H1 (cell line): Measurements from ENCODE around the gene PCED1B. TPM values are rescaled to one million over a fixed set of nuclear protein-coding genes. Genes with fewer than 3 reads are reported as not detected.

Experiments used
- CTCF ChIA-PET: fragments of 300-600 bp; sonication (Branson Sonifier 250); formaldehyde crosslinking; loops from one replicate; lab custom pipeline; 2021; ENCODE audit not compliant: partially characterized antibody; lab: Charles Lee
- POLR2A ChIA-PET: fragments of 300-600 bp; sonication (Branson Sonifier 250); formaldehyde crosslinking; loops from one replicate; lab custom pipeline; 2021; ENCODE audit warnings: inconsistent platforms; ENCODE audit not compliant: partially characterized antibody; lab: Charles Lee
- DNase-seq, 2 experiments: peaks; one replicate each; pipeline versions ENCODE4 v3.0.0 to v3.0.0-alpha.2; 2010 to 2022; ENCODE audit warnings: low spot score in 2 of 2, low read depth in 1 of 2, mixed read lengths in 1 of 2
- FAIRE-seq: peaks from 2 replicates; lab custom pipeline; 2011; peaks lifted over from hg19 to GRCh38; lab: Jason Lieb, UNC
- H2AFZ ChIP-seq: 2 replicates; pipeline ENCODE4 v1.8.1; 2012; ENCODE audit warnings: low read length, inconsistent platforms
- H2AK5ac ChIP-seq: 2 replicates; pipeline ENCODE4 v1.6.1; 2013; ENCODE audit warnings: low read depth, low read length
- H2BK120ac ChIP-seq: replicated peaks from 2 replicates; pipeline ENCODE3; 2013; ENCODE audit warnings: low read depth, low read length, inconsistent platforms
- H2BK12ac ChIP-seq: 2 replicates; pipeline ENCODE4 v1.6.1; 2013; ENCODE audit warnings: low read depth, low read length
- H2BK15ac ChIP-seq: 2 replicates; pipeline ENCODE4 v1.6.1; 2013; ENCODE audit warnings: low read length
- H2BK20ac ChIP-seq: 2 replicates; pipeline ENCODE4 v1.6.1; 2013; ENCODE audit warnings: low read length
- H2BK5ac ChIP-seq: 2 replicates; pipeline ENCODE4 v1.6.1; 2013; ENCODE audit warnings: low read depth, low read length
- H3K14ac ChIP-seq: 2 replicates; pipeline ENCODE4 v1.6.1; 2013; ENCODE audit warnings: inconsistent platforms; ENCODE audit not compliant: insufficient read length
- H3K18ac ChIP-seq: 2 replicates; pipeline ENCODE4 v1.6.1; 2013; ENCODE audit warnings: low read length; ENCODE audit errors: extremely low read depth
- H3K23ac ChIP-seq: 2 replicates; pipeline ENCODE4 v1.6.1; 2013; ENCODE audit warnings: inconsistent platforms; ENCODE audit not compliant: insufficient read length
- H3K23me2 ChIP-seq: 2 replicates; pipeline ENCODE4 v1.6.1; 2013; ENCODE audit warnings: low read depth, low read length
- H3K27ac ChIP-seq: 2 replicates; pipeline ENCODE4 v1.6.1; 2011; ENCODE audit warnings: low read depth, low read length, inconsistent platforms
- H3K27me3 ChIP-seq, 4 experiments: replicated peaks in 1 of 4; 1 replicate in 1 of 4; 2 replicates in 3 of 4; pipeline versions ENCODE4 v1.6.1 to v1.8.1; 2011 to 2013; ENCODE audit warnings: low read length in 3 of 4, mild to moderate bottlenecking in 3 of 4, inconsistent platforms in 2 of 4, mixed read lengths in 2 of 4, moderate library complexity in 1 of 4; ENCODE audit not compliant: control insufficient read depth in 3 of 4, insufficient read depth in 3 of 4; ENCODE audit errors: extremely low read depth in 1 of 4
- H3K36me3 ChIP-seq, 4 experiments: 2 replicates each; pipeline versions ENCODE4 v1.6.1 to v1.8.1; 2011 to 2013; ENCODE audit warnings: mild to moderate bottlenecking in 4 of 4, low read length in 3 of 4, moderate library complexity in 2 of 4, control low read depth in 1 of 4, inconsistent platforms in 1 of 4; ENCODE audit not compliant: insufficient read depth in 4 of 4, control insufficient read depth in 2 of 4
- H3K4ac ChIP-seq: replicated peaks from 2 replicates; pipeline ENCODE3; 2013; ENCODE audit warnings: low read length, low read depth, mixed read lengths, inconsistent platforms; ENCODE audit not compliant: insufficient read length
- H3K4me1 ChIP-seq, 4 experiments: replicated peaks in 1 of 4; 1 replicate in 1 of 4; 2 replicates in 3 of 4; pipeline versions ENCODE4 v1.6.1 to v1.8.1; 2011 to 2013; ENCODE audit warnings: low read length in 3 of 4, inconsistent platforms in 2 of 4, mixed read lengths in 1 of 4; ENCODE audit not compliant: insufficient read depth in 4 of 4, control insufficient read depth in 3 of 4
- H3K4me2 ChIP-seq, 2 experiments: 2 replicates each; pipeline versions ENCODE4 v1.6.1 to v1.8.1; 2011 to 2013; ENCODE audit warnings: low read depth in 2 of 2, low read length in 2 of 2, control low read depth in 1 of 2, inconsistent platforms in 1 of 2, mild to moderate bottlenecking in 1 of 2; ENCODE audit not compliant: insufficient read depth in 1 of 2
- H3K4me3 ChIP-seq, 4 experiments: fragments of 200-600, 300-600 bp in 1 of 4; sonication (generic), shearing (Covaris generic), sonication (Bioruptor Twin) in 1 of 4; 2 replicates each; pipeline versions ENCODE4 v1.5.1 to v1.8.1; 2011 to 2016; ENCODE audit warnings: low read length in 4 of 4, low read depth in 3 of 4, control low read depth in 2 of 4, inconsistent platforms in 2 of 4, mild to moderate bottlenecking in 2 of 4, mixed read lengths in 1 of 4, moderate library complexity in 1 of 4; ENCODE audit not compliant: insufficient read depth in 2 of 4; ENCODE audit errors: extremely low read depth in 1 of 4
- H3K56ac ChIP-seq: replicated peaks from 2 replicates; pipeline ENCODE3; 2013; ENCODE audit warnings: low read depth, mild to moderate bottlenecking, mixed read lengths, low read length, inconsistent platforms; ENCODE audit not compliant: insufficient read length
- H3K79me1 ChIP-seq: 2 replicates; pipeline ENCODE4 v1.6.1; 2013; ENCODE audit warnings: low read depth, low read length, control low read depth
- H3K79me2 ChIP-seq, 2 experiments: 2 replicates each; pipeline versions ENCODE4 v1.6.1 to v1.8.1; 2012 to 2013; ENCODE audit warnings: low read length in 2 of 2, mild to moderate bottlenecking in 2 of 2, inconsistent platforms in 1 of 2; ENCODE audit not compliant: insufficient read depth in 2 of 2, control insufficient read depth in 1 of 2
- H3K9ac ChIP-seq, 4 experiments: replicated peaks in 1 of 4; 1 replicate in 1 of 4; 2 replicates in 3 of 4; pipeline versions ENCODE4 v1.6.1 to v1.8.1; 2011 to 2013; ENCODE audit warnings: low read depth in 3 of 4, low read length in 3 of 4, control low read depth in 2 of 4, mild to moderate bottlenecking in 2 of 4, moderate library complexity in 2 of 4, inconsistent platforms in 1 of 4; ENCODE audit errors: extremely low read depth in 1 of 4
- H3K9me3 ChIP-seq, 2 experiments: 2 replicates each; pipeline versions ENCODE4 v1.6.1 to v1.8.1; 2012 to 2013; ENCODE audit warnings: mild to moderate bottlenecking in 2 of 2, moderate library complexity in 2 of 2, control low read depth in 1 of 2, inconsistent platforms in 1 of 2, low read depth in 1 of 2, low read length in 1 of 2, mixed read lengths in 1 of 2; ENCODE audit not compliant: insufficient read depth in 2 of 2
- H4K20me1 ChIP-seq, 2 experiments: replicated peaks in 1 of 2; 2 replicates each; pipeline versions ENCODE3 to v1.8.1; 2011 to 2013; ENCODE audit warnings: inconsistent platforms in 2 of 2, low read length in 2 of 2, mild to moderate bottlenecking in 1 of 2; ENCODE audit not compliant: insufficient read depth in 2 of 2, control insufficient read depth in 1 of 2
- H4K5ac ChIP-seq: 2 replicates; pipeline ENCODE4 v1.6.1; 2013; ENCODE audit warnings: low read length, low read depth, mixed read lengths, inconsistent platforms; ENCODE audit not compliant: insufficient read length
- H4K8ac ChIP-seq: 2 replicates; pipeline ENCODE4 v1.8.0; 2013; ENCODE audit warnings: mild to moderate bottlenecking, moderate library complexity, low read length, inconsistent platforms; ENCODE audit not compliant: insufficient read depth; ENCODE audit errors: extremely low read depth
- H4K91ac ChIP-seq: replicated peaks from 2 replicates; pipeline ENCODE3; 2013; ENCODE audit warnings: low read length, mixed read lengths, inconsistent platforms; ENCODE audit not compliant: insufficient read length
- JUN ChIP-seq: IDR thresholded peaks from 2 replicates; pipeline ENCODE4 v1.6.1; 2011; ENCODE audit warnings: low read depth, mild to moderate bottlenecking, improper control_type of control experiment, low read length
- KDM1A ChIP-seq: fragments of 200-600, 300-600 bp; sonication (generic); IDR thresholded peaks from 2 replicates; pipeline ENCODE4 v1.7.1; 2016; ENCODE audit warnings: mild to moderate bottlenecking, low read length, borderline replicate concordance
- MAFK ChIP-seq: IDR thresholded peaks from 2 replicates; pipeline ENCODE4 v1.6.1; 2012; ENCODE audit warnings: low read depth, mild to moderate bottlenecking, improper control_type of control experiment, low read length
- WGBS, 2 experiments: shearing (Covaris generic) in 1 of 2; methylation state at CpG; one replicate each; pipeline versions ENCODE4 v1.1.6 to v1.1.7; 2013 to 2015; ENCODE audit warnings: low lambda C conversion rate in 2 of 2, mixed read lengths in 2 of 2, inconsistent platforms in 1 of 2, low coverage in 1 of 2, missing lambda C conversion rate in 1 of 2; ENCODE audit not compliant: insufficient replicate concordance in 2 of 2, insufficient coverage in 1 of 2, insufficient read length in 1 of 2; ENCODE audit errors: extremely low coverage in 1 of 2, missing lambda C conversion rate in 1 of 2; 5-methylcytosine and 5-hydroxymethylcytosine counted together
- polyA plus RNA-seq, 7 experiments: library from polyadenylated mRNA; depleted of rRNA in 3 of 7; stranded (reverse) in 5 of 7; unstranded in 2 of 7; fragments of >200 nt in 5 of 7; fragments of 200-250 nt in 2 of 7; gene quantifications; 1 replicate in 5 of 7; 2 replicates in 1 of 7; 4 replicates in 1 of 7; pipeline versions ENCODE4 v1.2.1 to v1.2.3, GENCODE V29; 2011 to 2013; ENCODE audit warnings: missing spikeins in 2 of 7, mixed read lengths in 2 of 7
- total RNA-seq: library from RNA; stranded (reverse); fragmentation: NEBNext Ultra II Directional; extraction: Animal tissue kit (Norgen Biotek cat#: 25700); gene quantifications from 2 replicates; pipeline ENCODE4 v1.2.1, GENCODE V29; 2021
- TF ChIP-seq, protein P1 (sequence below): IDR thresholded peaks from 2 replicates; pipeline ENCODE4 v1.6.1; 2012; ENCODE audit warnings: inconsistent platforms
- TF ChIP-seq, protein P2 (sequence below): IDR thresholded peaks from 2 replicates; pipeline ENCODE4 v1.6.1; 2012; ENCODE audit warnings: inconsistent platforms

The PCED1B gene
- total and polyA plus RNA-seq, 2 of the 8 experiments (the other 6 are each of a cell fraction or from before 2014, with no cell fraction given), result 4.7 to 5.4 TPM

DNA sequence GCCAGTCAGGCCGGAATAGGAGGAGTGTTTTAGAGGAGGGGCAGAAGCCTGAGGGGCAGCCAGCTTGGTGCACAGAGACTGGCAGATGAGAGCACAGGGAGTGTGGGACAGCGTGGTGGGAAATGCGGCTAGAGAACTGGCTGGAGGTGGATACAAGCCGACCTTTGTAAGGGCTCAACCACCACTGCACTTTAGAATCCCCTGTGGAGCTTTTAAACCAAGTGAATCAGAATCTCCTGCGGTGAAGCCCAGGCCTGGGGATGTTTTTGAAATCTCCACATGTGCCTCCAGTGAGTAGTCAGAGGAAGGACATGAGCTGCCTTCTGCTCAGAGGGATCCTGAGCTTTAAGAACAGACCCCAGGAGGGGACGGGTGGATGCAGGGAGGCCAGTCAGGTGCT, 10.9 kb upstream of the PCED1B start:
- no peak overlapping the region for H2BK20ac ChIP-seq
- peaks cover 0 to 14% (median 7%) of the 10 kb centered on the region in 4 experiments; a peak in 5 of 7 replicates for H3K4me1 ChIP-seq
- H3K14ac ChIP-seq, result no peak overlapping the region
- TF ChIP-seq, protein P1, sequence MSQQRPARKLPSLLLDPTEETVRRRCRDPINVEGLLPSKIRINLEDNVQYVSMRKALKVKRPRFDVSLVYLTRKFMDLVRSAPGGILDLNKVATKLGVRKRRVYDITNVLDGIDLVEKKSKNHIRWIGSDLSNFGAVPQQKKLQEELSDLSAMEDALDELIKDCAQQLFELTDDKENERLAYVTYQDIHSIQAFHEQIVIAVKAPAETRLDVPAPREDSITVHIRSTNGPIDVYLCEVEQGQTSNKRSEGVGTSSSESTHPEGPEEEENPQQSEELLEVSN, result peak; percentile 18; the same call in 1 of the 2 replicates
- TF ChIP-seq MAFK (no peak), JUN (no peak), KDM1A (no peak)
- TF ChIP-seq, protein P2, sequence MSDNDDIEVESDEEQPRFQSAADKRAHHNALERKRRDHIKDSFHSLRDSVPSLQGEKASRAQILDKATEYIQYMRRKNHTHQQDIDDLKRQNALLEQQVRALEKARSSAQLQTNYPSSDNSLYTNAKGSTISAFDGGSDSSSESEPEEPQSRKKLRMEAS, result 0 out of 2 replicates have a peak, but pooled peaks have one; percentile 10
- H2BK15ac ChIP-seq, result no peak overlapping the region
- no peaks in the 10 kb centered on the region for H3K36me3 ChIP-seq
- no peak overlapping the region for H2AK5ac ChIP-seq
- H4K8ac ChIP-seq, result no peak overlapping the region
- H4K91ac ChIP-seq, result no peak overlapping the region
- peak overlapping the region in 1 of 2 experiments; percentile 15; a peak in 1 of 4 replicates for H3K4me2 ChIP-seq
- no peaks in the 10 kb centered on the region; the same call in 1 of the 2 replicates for H3K23me2 ChIP-seq
- H3K27ac ChIP-seq, result no peak overlapping the region
- no peaks in the 10 kb centered on the region for H3K27me3 ChIP-seq
- POLR2A ChIA-PET, result interaction anchor here (1.3 kb wide), 1 partner anchor 10 kb away, joined by 5 read pairs; the partner anchor contains the start of gene PCED1B
- H3K4me3 ChIP-seq, result no peak overlapping the region
- H2BK120ac ChIP-seq, result no peak overlapping the region
- FAIRE-seq (no peak), DNase-seq (peak in 1 of 2 experiments; percentile 50)
- no peak overlapping the region for H2BK5ac ChIP-seq
- CTCF ChIA-PET, result interaction anchor here (0.6 to 1.8 kb wide), 5 partner anchors 11 to 402 kb away, joined by 3 to 5 read pairs (median 3); partner anchors contain the start of genes AMIGO2 and PCED1B
- H3K4ac ChIP-seq, result no peak overlapping the region
- no peak overlapping the region for H3K23ac ChIP-seq
- no peaks in the 10 kb centered on the region for H4K20me1 ChIP-seq
- WGBS, 2 experiments, result 59% methylated on average over 6 of the region's 6 CpGs; no CpG with 5 or more reads in 1 of the 2 experiments
- no peak overlapping the region for H3K56ac ChIP-seq
- no peaks in the 10 kb centered on the region for H3K9me3 ChIP-seq
- no peak overlapping the region for H3K18ac ChIP-seq
- H2BK12ac ChIP-seq, result no peak overlapping the region
- no peaks in the 10 kb centered on the region for H3K79me2 ChIP-seq
- no peak overlapping the region for H4K5ac ChIP-seq
- H3K79me1 ChIP-seq, result no peaks in the 10 kb centered on the region
- H3K9ac ChIP-seq, result no peak overlapping the region
- H2AFZ ChIP-seq, result peak overlapping the region; percentile 0; the same call in 1 of the 2 replicates
